T-helper 1 cell treated with Interleukin-12 subunit alpha and Interleukin-12 subunit beta and Interleukin-4 antibody, amounts not matched to agents 30 μg/mL and 1 μg/mL, for 36 hours (primary cell): ENCODE measurements around the gene BTBD17.

Source experiments
- H3K27ac Mint-ChIP-seq: one replicate; pipeline ENCODE4 v1.8.0; 2021; ENCODE audit warnings: mild to moderate bottlenecking, mixed read lengths
- H3K27me3 Mint-ChIP-seq: one replicate; pipeline ENCODE4 v1.8.0; 2021; ENCODE audit warnings: low read depth, mixed read lengths
- H3K36me3 Mint-ChIP-seq: one replicate; pipeline ENCODE4 v1.8.0; 2021; ENCODE audit warnings: low read depth, mixed read lengths
- H3K4me1 Mint-ChIP-seq: one replicate; pipeline ENCODE4 v1.8.0; 2021; ENCODE audit warnings: low read depth, mixed read lengths
- H3K4me3 Mint-ChIP-seq: one replicate; pipeline ENCODE4 v1.8.0; 2021; ENCODE audit warnings: mild to moderate bottlenecking, moderate library complexity, mixed read lengths
- H3K9me3 Mint-ChIP-seq: one replicate; pipeline ENCODE4 v1.8.0; 2021; ENCODE audit warnings: mixed read lengths

Gene BTBD17

DNA sequence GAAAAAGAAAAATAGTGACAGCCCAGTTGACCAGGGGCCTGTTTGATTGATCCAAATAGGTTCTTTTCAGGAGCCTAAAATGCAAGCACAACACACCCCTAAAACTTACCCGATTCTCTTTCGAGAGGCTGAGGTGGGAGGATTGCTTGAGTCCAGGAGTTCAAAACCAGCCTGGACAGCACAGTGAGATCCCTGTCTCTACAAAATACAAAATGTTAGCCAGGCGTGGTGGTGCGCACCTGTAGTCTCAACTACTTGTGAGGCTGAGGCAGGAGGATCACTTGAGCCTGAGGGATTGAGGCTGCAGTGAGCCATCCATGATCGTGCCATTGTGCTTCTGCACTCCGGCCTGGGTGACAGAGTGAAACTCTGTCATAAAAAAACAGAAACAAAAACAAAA lies 37.1 kb downstream of the BTBD17 start:
- H3K36me3 Mint-ChIP-seq, result no peaks in the 10 kb centered on the region
- H3K4me3 Mint-ChIP-seq, result no peak overlapping the region
- H3K4me1 Mint-ChIP-seq, result peaks cover 13% of the 10 kb centered on the region
- no peaks in the 10 kb centered on the region for H3K9me3 Mint-ChIP-seq
- H3K27me3 Mint-ChIP-seq, result peaks cover 44% of the 10 kb centered on the region
- H3K27ac Mint-ChIP-seq, result no peak overlapping the region

DNA sequence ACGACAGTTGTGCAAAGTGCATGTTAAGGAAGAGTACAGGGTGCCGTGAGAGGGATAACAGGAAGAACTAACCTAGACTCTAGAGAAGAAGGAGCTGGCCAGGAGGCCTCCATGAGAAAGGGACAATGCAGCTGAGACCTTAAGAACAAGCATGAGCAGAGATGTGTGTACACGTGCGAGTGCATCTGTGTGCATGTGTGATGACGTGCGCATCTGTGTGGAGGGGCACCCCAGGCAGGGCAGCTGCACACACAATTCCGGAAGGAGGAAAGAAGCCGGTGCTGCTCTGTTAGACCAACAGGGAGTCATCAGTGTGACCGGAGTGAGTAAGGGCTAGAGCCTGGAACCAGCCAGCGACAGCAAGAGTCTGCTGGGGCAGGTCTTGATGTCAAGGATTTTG lies 43.3 kb downstream of the BTBD17 start:
- peaks cover 3% of the 10 kb centered on the region for H3K9me3 Mint-ChIP-seq
- peaks cover 19% of the 10 kb centered on the region for H3K27me3 Mint-ChIP-seq
- H3K4me1 Mint-ChIP-seq, result no peaks in the 10 kb centered on the region
- no peak overlapping the region for H3K4me3 Mint-ChIP-seq
- H3K27ac Mint-ChIP-seq, result no peak overlapping the region
- H3K36me3 Mint-ChIP-seq, result no peaks in the 10 kb centered on the region

- H3K4me1 Mint-ChIP-seq, result no peaks in the 10 kb centered on the region
- H3K9me3 Mint-ChIP-seq, result peaks cover 12% of the 10 kb centered on the region
- H3K4me3 Mint-ChIP-seq, result no peak overlapping the region
- H3K27me3 Mint-ChIP-seq, result peaks cover 10% of the 10 kb centered on the region
- H3K36me3 Mint-ChIP-seq, result no peaks in the 10 kb centered on the region
- H3K27ac Mint-ChIP-seq, result no peak overlapping the region
Measured at GRCh38 chr17:74317071-74317470, 44.6 kb downstream of the BTBD17 start.

- H3K4me3 Mint-ChIP-seq, result no peak overlapping the region
- H3K4me1 Mint-ChIP-seq, result no peaks in the 10 kb centered on the region
- H3K9me3 Mint-ChIP-seq, result peaks cover 12% of the 10 kb centered on the region
- H3K27ac Mint-ChIP-seq, result no peak overlapping the region
- H3K27me3 Mint-ChIP-seq, result peaks cover 4% of the 10 kb centered on the region
- H3K36me3 Mint-ChIP-seq, result no peaks in the 10 kb centered on the region
Measured at GRCh38 chr17:74316220-74316619, 45.4 kb downstream of the BTBD17 start.

DNA sequence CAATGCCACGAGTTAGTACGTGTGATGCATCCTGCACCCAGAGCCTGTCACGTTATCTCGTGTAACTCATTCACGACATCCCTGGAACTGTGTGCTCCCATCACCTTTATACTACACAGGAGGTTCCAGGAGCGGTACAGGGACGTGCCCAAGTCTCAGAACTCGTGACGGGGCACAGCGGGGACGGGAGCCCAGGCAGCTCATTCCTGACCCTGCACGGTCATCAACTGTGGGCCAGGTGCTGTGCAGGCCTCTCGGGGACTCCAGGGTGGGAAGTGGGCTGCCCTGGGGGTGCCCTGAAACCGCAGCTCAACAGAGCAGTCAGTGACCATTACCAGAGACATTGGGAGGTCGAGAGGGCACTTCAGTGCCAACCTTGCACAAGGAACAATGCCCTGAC lies 46.8 kb downstream of the BTBD17 start:
- Mint-ChIP-seq H3K4me3 (no peak overlapping the region), H3K9me3 (peaks cover 12% of the 10 kb centered on the region), H3K36me3 (no peaks in the 10 kb centered on the region), H3K4me1 (no peaks in the 10 kb centered on the region), H3K27me3 (no peaks in the 10 kb centered on the region), H3K27ac (no peak overlapping the region)

GRCh38 chr17:74309902-74310301 lies 51.8 kb downstream of the BTBD17 start:
- Mint-ChIP-seq H3K4me1 (peaks cover 7% of the 10 kb centered on the region), H3K27ac (no peak overlapping the region), H3K27me3 (peaks cover 14% of the 10 kb centered on the region), H3K4me3 (no peak overlapping the region), H3K9me3 (peaks cover 12% of the 10 kb centered on the region), H3K36me3 (peaks cover 2% of the 10 kb centered on the region)

GRCh38 chr17:74307984-74308773 lies 53.5 kb downstream of the BTBD17 start:
- peaks cover 14% of the 10 kb centered on the region for H3K27me3 Mint-ChIP-seq
- peaks cover 7% of the 10 kb centered on the region for H3K9me3 Mint-ChIP-seq
- H3K36me3 Mint-ChIP-seq, result peaks cover 2% of the 10 kb centered on the region
- peaks cover 7% of the 10 kb centered on the region for H3K4me1 Mint-ChIP-seq
- H3K27ac Mint-ChIP-seq, result peak overlapping the region; percentile 18
- no peak overlapping the region for H3K4me3 Mint-ChIP-seq
